Gastroesophageal sphincter (tissue), 4 donors: ENCODE data around the gene GLDC. TPM values are rescaled to one million over a fixed set of nuclear protein-coding genes. Genes with fewer than 3 reads are reported as not detected.

Source experiments
- ATAC-seq: fragments of 150-250 bp; one replicate; pipeline ENCODE4 v1.9.1; 2016; ENCODE audit warnings: mild to moderate bottlenecking, moderate library complexity
- H3K27ac ChIP-seq, 4 donors: fragments of 200-600 bp; sonication (generic) in 3 of 4; 1 replicate in 3 of 4; 2 replicates in 1 of 4; pipeline ENCODE4 v1.5.1; 2016 to 2019
- H3K27me3 ChIP-seq: fragments of 200-600 bp; sonication (generic); one replicate; pipeline ENCODE4 v1.5.1; 2019
- H3K36me3 ChIP-seq, 2 donors: fragments of 200-600 bp; sonication (generic); one replicate each; pipeline ENCODE4 v1.5.1; 2019; ENCODE audit warnings: control low read depth in 1 of 2
- H3K4me1 ChIP-seq, 3 donors: fragments of 200-600 bp; sonication (generic); 1 replicate in 2 of 3; 2 replicates in 1 of 3; pipeline ENCODE4 v1.5.1; 2016 to 2019; ENCODE audit warnings: control low read depth in 2 of 3
- H3K4me3 ChIP-seq, 2 donors: fragments of 200-600 bp; sonication (generic); one replicate each; pipeline ENCODE4 v1.5.1; 2019; ENCODE audit warnings: mild to moderate bottlenecking in 1 of 2, moderate library complexity in 1 of 2
- H3K9me3 ChIP-seq, 3 donors: fragments of 200-600 bp; sonication (generic); one replicate each; pipeline ENCODE4 v1.5.1; 2017 to 2019; ENCODE audit warnings: control low read depth in 2 of 3
- EP300 ChIP-seq: sonication (generic); formaldehyde crosslinking; IDR thresholded peaks from one replicate; pipeline ENCODE4 v1.6.1; 2017; ENCODE audit warnings: antibody characterized with exemption, mild to moderate bottlenecking
- POLR2A ChIP-seq, 2 donors: fragments of 450-650 bp; IDR thresholded peaks; one replicate each; pipeline ENCODE4 v1.6.1; 2017; ENCODE audit warnings: antibody characterized with exemption in 2 of 2, mild to moderate bottlenecking in 2 of 2, moderate library complexity in 1 of 2
- POLR2AphosphoS5 ChIP-seq: sonication (generic); formaldehyde crosslinking; IDR thresholded peaks from one replicate; pipeline ENCODE4 v1.6.1; 2017; ENCODE audit warnings: antibody characterized with exemption
- WGBS, 2 donors: methylation state at CpG; one replicate each; pipeline ENCODE4 v1.1.5; 2018; ENCODE audit warnings: low coverage in 1 of 2; 5-methylcytosine and 5-hydroxymethylcytosine counted together
- total RNA-seq, 4 donors: library from RNA; depleted of rRNA; stranded (reverse); fragments of >200 nt; gene quantifications; one replicate each; pipeline ENCODE4 v1.1.0, GENCODE V29; 2016
- TF ChIP-seq, protein P1 (sequence below), 4 experiments: fragments of 200-600 bp in 2 of 4; fragments of 450-650 bp in 2 of 4; sonication (generic) in 1 of 4; IDR thresholded peaks; one replicate each; pipeline ENCODE4 v1.5.1; 2017 to 2019; ENCODE audit warnings: antibody characterized with exemption in 4 of 4, mild to moderate bottlenecking in 2 of 4, moderate library complexity in 2 of 4

Gene GLDC
- total RNA-seq, 4 donors from 2014 or later = 0.15 to 1.9 (median 0.51) TPM

- no peak overlapping the region for H3K27ac ChIP-seq
- H3K27me3 ChIP-seq = no peaks in the 10 kb centered on the region
- H3K36me3 ChIP-seq = peaks cover 0 to 10% of the 10 kb centered on the region in 2 donors
- TF ChIP-seq POLR2AphosphoS5 = no peak
- H3K9me3 ChIP-seq = peaks cover 0 to 22% (median 0%) of the 10 kb centered on the region in 3 donors
- 36 to 40% methylated on average over 1 to 2 of the region's 2 CpGs for WGBS, 2 donors
- no peak overlapping the region for H3K4me3 ChIP-seq
- no peak for ATAC-seq
- no peaks in the 10 kb centered on the region for H3K4me1 ChIP-seq
These were observed 120.0 kb downstream of the GLDC start for GRCh38 chr9:6525326-6526045.

DNA sequence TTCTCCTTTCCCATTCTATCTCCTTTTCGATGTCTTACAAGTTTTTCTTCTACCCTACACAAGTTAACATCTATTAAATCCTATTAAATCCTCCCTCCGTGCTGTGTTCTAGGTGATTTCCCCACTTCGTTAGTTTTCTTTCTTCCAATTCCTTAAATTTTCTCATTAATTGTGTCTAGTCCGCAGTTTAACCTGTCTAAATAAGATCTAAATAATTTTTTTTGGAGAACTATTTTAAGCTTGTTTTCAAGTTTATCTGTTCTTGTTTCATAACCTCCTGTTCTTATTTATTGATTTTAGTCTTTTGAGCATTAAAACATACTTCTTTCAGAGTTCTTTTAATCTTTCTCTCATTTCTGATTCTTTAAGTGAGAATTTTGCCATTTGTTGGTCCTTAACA, 123.3 kb downstream of the GLDC start:
- no peak for ATAC-seq
- 96 to 100% methylated on average over 2 to 4 of the region's 4 CpGs for WGBS, 2 donors
- H3K4me3 ChIP-seq = no peak overlapping the region
- TF ChIP-seq, protein P1, sequence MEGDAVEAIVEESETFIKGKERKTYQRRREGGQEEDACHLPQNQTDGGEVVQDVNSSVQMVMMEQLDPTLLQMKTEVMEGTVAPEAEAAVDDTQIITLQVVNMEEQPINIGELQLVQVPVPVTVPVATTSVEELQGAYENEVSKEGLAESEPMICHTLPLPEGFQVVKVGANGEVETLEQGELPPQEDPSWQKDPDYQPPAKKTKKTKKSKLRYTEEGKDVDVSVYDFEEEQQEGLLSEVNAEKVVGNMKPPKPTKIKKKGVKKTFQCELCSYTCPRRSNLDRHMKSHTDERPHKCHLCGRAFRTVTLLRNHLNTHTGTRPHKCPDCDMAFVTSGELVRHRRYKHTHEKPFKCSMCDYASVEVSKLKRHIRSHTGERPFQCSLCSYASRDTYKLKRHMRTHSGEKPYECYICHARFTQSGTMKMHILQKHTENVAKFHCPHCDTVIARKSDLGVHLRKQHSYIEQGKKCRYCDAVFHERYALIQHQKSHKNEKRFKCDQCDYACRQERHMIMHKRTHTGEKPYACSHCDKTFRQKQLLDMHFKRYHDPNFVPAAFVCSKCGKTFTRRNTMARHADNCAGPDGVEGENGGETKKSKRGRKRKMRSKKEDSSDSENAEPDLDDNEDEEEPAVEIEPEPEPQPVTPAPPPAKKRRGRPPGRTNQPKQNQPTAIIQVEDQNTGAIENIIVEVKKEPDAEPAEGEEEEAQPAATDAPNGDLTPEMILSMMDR (IDR thresholded peaks at IDR 0.05) = no peak
- TF ChIP-seq EP300 (no peak), POLR2A (IDR thresholded peaks at IDR 0.05) (no peak), POLR2AphosphoS5 (no peak)
- peaks cover 0 to 10% of the 10 kb centered on the region in 2 donors for H3K36me3 ChIP-seq
- H3K27me3 ChIP-seq = no peaks in the 10 kb centered on the region
- no peaks in the 10 kb centered on the region for H3K4me1 ChIP-seq
- H3K27ac ChIP-seq = no peak overlapping the region
- peaks cover 0 to 22% (median 0%) of the 10 kb centered on the region in 3 donors for H3K9me3 ChIP-seq

GRCh38 chr9:6512085-6512657, 133.4 kb downstream of the GLDC start:
- peaks cover 0 to 20% of the 10 kb centered on the region in 2 donors for H3K36me3 ChIP-seq
- no peaks in the 10 kb centered on the region for H3K27me3 ChIP-seq
- H3K4me3 ChIP-seq = no peak overlapping the region
- H3K27ac ChIP-seq = no peak overlapping the region
- H3K9me3 ChIP-seq = no peaks in the 10 kb centered on the region
- no peaks in the 10 kb centered on the region for H3K4me1 ChIP-seq
- 52 to 58% methylated on average over 3 of the region's 3 CpGs for WGBS, 2 donors
- ATAC-seq = no peak
- no peak for TF ChIP-seq POLR2AphosphoS5
- no peak for TF ChIP-seq POLR2A (IDR thresholded peaks at IDR 0.05)
- TF ChIP-seq, protein P1 (IDR thresholded peaks at IDR 0.05) = no peak
- no peak for TF ChIP-seq EP300

GRCh38 chr9:6506571-6506970, 139.0 kb downstream of the GLDC start:
- Histone ChIP-seq H3K9me3 (no peaks in the 10 kb centered on the region), H3K27ac (no peak overlapping the region), H3K4me3 (no peak overlapping the region), H3K4me1 (no peaks in the 10 kb centered on the region), H3K27me3 (no peaks in the 10 kb centered on the region), H3K36me3 (peaks cover 0 to 69% of the 10 kb centered on the region in 2 donors)
- TF ChIP-seq POLR2A (IDR thresholded peaks at IDR 0.05) = no peak
- no peak for TF ChIP-seq EP300
- TF ChIP-seq, protein P1 (IDR thresholded peaks at IDR 0.05) = no peak
- no peak for TF ChIP-seq POLR2AphosphoS5
- no peak for ATAC-seq
- 69 to 85% methylated on average over 2 of the region's 2 CpGs for WGBS, 2 donors

DNA sequence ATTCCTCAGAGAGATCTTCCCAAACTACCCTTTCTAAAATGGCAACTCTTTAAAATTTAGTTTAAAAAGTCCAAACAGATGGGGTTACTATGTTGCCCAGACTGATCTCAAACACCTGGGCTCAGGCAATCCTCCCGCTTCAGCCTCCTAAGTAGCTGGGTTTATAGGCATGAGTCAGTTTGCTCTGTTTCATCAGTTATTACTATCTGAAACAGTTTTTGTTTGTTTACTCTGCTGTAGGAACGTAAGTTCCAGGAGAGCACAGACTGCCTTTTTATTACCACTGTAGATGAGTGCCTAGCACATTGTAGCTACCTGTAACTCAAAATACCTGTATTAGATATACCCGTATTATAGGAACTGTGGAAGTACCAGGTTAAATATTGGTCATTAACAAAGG, 143.1 kb downstream of the GLDC start:
- H3K4me1 ChIP-seq = no peaks in the 10 kb centered on the region
- TF ChIP-seq EP300 (no peak), POLR2A (IDR thresholded peaks at IDR 0.05) (no peak), POLR2AphosphoS5 (no peak)
- TF ChIP-seq, protein P1 (IDR thresholded peaks at IDR 0.05) = no peak
- no peaks in the 10 kb centered on the region for H3K9me3 ChIP-seq
- H3K27ac ChIP-seq = no peak overlapping the region
- ATAC-seq = no peak
- peaks cover 0 to 96% of the 10 kb centered on the region in 2 donors for H3K36me3 ChIP-seq
- WGBS, 2 donors = 94 to 95% methylated on average over 3 of the region's 3 CpGs
- H3K4me3 ChIP-seq = no peak overlapping the region
- no peaks in the 10 kb centered on the region for H3K27me3 ChIP-seq
